ENCODE results near the gene RECK. TPM values are rescaled to one million over a fixed set of nuclear protein-coding genes. Genes with fewer than 3 reads are reported as not detected.

The RECK gene
- polyA plus RNA-seq, 1 donor, result 9.1 TPM

- peaks cover 3% of the 10 kb centered on the region for H3K4me1 ChIP-seq (ENCODE audit: control insufficient read depth, insufficient read depth, low read length)
- H3K9me3 ChIP-seq (ENCODE audit: control insufficient read depth, low read depth, low read length), result no peaks in the 10 kb centered on the region
- no peak overlapping the region for H3K27ac ChIP-seq (ENCODE audit: low read length)
- peaks cover 22% of the 10 kb centered on the region for H3K27me3 ChIP-seq (ENCODE audit: control insufficient read depth, insufficient read depth, low read length)
- WGBS (ENCODE audit: insufficient coverage, low lambda C conversion rate), result no CpG with 5 or more reads among the region's 1 CpG
- H3K36me3 ChIP-seq (ENCODE audit: control insufficient read depth, insufficient read depth, low read length), result no peaks in the 10 kb centered on the region
- no peak for DNase-seq
- no peak overlapping the region for H3K4me3 ChIP-seq (ENCODE audit: low read length)
These were observed 2.4 kb downstream of the RECK start for GRCh38 chr9:36039121-36039520.

DNA sequence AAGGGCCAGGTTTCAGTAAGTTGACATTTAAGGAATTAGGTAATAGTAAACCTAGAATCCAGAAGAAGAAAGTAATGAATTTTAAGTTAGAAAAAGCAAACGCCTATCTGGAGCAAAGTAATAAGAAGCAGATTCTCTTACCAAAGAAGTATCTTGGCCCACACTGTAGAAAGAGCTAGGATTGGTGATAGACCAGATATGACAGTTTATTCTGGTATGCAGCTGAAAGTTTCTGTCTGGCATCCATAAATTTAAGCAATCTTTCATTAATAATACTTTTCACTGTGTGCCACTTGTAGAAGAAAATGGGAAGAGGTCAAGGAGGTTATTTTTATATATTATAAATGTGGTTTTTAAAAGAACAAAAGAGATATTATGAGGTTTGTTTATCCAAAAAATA lies 3.0 kb downstream of the RECK start:
- no peaks in the 10 kb centered on the region for H3K36me3 ChIP-seq (ENCODE audit: control insufficient read depth, insufficient read depth, low read length)
- peaks cover 22% of the 10 kb centered on the region for H3K27me3 ChIP-seq (ENCODE audit: control insufficient read depth, insufficient read depth, low read length)
- no peaks in the 10 kb centered on the region for H3K9me3 ChIP-seq (ENCODE audit: control insufficient read depth, low read depth, low read length)
- no peak for DNase-seq
- peaks cover 3% of the 10 kb centered on the region for H3K4me1 ChIP-seq (ENCODE audit: control insufficient read depth, insufficient read depth, low read length)
- no peak overlapping the region for H3K4me3 ChIP-seq (ENCODE audit: low read length)
- H3K27ac ChIP-seq (ENCODE audit: low read length), result no peak overlapping the region
- WGBS (ENCODE audit: insufficient coverage, low lambda C conversion rate), result no CpG with 5 or more reads among the region's 1 CpG

DNA sequence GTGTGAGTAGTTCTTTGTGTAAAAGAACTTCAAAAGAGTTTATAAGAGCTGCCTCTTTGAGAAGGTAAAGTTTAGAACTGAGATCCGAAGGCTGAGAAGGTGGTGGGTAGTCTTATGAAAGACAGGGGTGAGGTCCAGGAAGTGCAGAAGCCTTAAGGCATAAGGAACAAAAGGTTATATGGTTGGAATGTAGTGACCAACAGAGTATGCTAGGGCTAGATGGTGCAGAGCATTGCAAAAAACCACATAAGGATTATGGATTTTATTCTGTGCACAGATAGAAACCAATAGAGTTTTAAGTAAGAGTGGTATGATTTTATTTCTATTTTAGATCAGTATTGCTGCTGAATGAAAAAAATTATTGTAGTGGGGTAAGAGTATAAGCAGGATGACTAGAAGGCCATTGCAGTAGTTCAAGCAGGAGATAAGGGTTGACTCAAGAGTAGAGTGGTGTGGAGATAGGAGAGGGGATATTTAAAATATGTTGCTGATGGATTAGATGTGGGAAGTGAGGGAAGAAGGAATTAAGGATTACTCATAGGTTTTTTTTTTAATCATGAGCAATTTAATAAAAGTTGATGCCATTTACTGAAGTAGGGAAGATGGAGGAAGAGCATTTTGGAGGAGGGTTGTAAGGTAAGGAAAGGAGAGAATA lies 3.7 kb downstream of the RECK start:
- no peak overlapping the region for H3K27ac ChIP-seq (ENCODE audit: low read length)
- no peaks in the 10 kb centered on the region for H3K36me3 ChIP-seq (ENCODE audit: control insufficient read depth, insufficient read depth, low read length)
- H3K27me3 ChIP-seq (ENCODE audit: control insufficient read depth, insufficient read depth, low read length), result peaks cover 22% of the 10 kb centered on the region
- peaks cover 3% of the 10 kb centered on the region for H3K4me1 ChIP-seq (ENCODE audit: control insufficient read depth, insufficient read depth, low read length)
- no peaks in the 10 kb centered on the region for H3K9me3 ChIP-seq (ENCODE audit: control insufficient read depth, low read depth, low read length)
- WGBS (ENCODE audit: insufficient coverage, low lambda C conversion rate), result 100% methylated on average over 1 of the region's 1 CpG
- DNase-seq, result no peak
- no peak overlapping the region for H3K4me3 ChIP-seq (ENCODE audit: low read length)

- H3K36me3 ChIP-seq (ENCODE audit: control insufficient read depth, insufficient read depth, low read length), result no peaks in the 10 kb centered on the region
- WGBS (ENCODE audit: insufficient coverage, low lambda C conversion rate), result 36% methylated on average over 1 of the region's 1 CpG
- no peak overlapping the region for H3K27ac ChIP-seq (ENCODE audit: low read length)
- H3K4me3 ChIP-seq (ENCODE audit: low read length), result no peak overlapping the region
- peaks cover under 1% of the 10 kb centered on the region for H3K4me1 ChIP-seq (ENCODE audit: control insufficient read depth, insufficient read depth, low read length)
- no peak for DNase-seq
- H3K27me3 ChIP-seq (ENCODE audit: control insufficient read depth, insufficient read depth, low read length), result peaks cover 15% of the 10 kb centered on the region
- H3K9me3 ChIP-seq (ENCODE audit: control insufficient read depth, low read depth, low read length), result no peaks in the 10 kb centered on the region
These were observed 4.8 kb downstream of the RECK start for GRCh38 chr9:36041506-36041905.

GRCh38 chr9:36045610-36046009 lies 8.9 kb downstream of the RECK start:
- no peaks in the 10 kb centered on the region for H3K36me3 ChIP-seq (ENCODE audit: control insufficient read depth, insufficient read depth, low read length)
- WGBS (ENCODE audit: insufficient coverage, low lambda C conversion rate), result 83% methylated on average over 2 of the region's 2 CpGs
- H3K4me3 ChIP-seq (ENCODE audit: low read length), result no peak overlapping the region
- H3K27me3 ChIP-seq (ENCODE audit: control insufficient read depth, insufficient read depth, low read length), result no peaks in the 10 kb centered on the region
- H3K4me1 ChIP-seq (ENCODE audit: control insufficient read depth, insufficient read depth, low read length), result no peaks in the 10 kb centered on the region
- no peak for DNase-seq
- no peaks in the 10 kb centered on the region for H3K9me3 ChIP-seq (ENCODE audit: control insufficient read depth, low read depth, low read length)
- H3K27ac ChIP-seq (ENCODE audit: low read length), result no peak overlapping the region

- Histone ChIP-seq H3K4me1 (ENCODE audit: control insufficient read depth, insufficient read depth, low read length) (no peaks in the 10 kb centered on the region), H3K4me3 (ENCODE audit: low read length) (no peak overlapping the region), H3K27me3 (ENCODE audit: control insufficient read depth, insufficient read depth, low read length) (no peaks in the 10 kb centered on the region), H3K36me3 (ENCODE audit: control insufficient read depth, insufficient read depth, low read length) (no peaks in the 10 kb centered on the region), H3K27ac (ENCODE audit: low read length) (no peak overlapping the region), H3K9me3 (ENCODE audit: control insufficient read depth, low read depth, low read length) (no peaks in the 10 kb centered on the region)
- DNase-seq, result no peak
- no CpG with 5 or more reads among the region's 2 CpGs for WGBS (ENCODE audit: insufficient coverage, low lambda C conversion rate)
These were observed 10.2 kb downstream of the RECK start for GRCh38 chr9:36046923-36047322.

DNA sequence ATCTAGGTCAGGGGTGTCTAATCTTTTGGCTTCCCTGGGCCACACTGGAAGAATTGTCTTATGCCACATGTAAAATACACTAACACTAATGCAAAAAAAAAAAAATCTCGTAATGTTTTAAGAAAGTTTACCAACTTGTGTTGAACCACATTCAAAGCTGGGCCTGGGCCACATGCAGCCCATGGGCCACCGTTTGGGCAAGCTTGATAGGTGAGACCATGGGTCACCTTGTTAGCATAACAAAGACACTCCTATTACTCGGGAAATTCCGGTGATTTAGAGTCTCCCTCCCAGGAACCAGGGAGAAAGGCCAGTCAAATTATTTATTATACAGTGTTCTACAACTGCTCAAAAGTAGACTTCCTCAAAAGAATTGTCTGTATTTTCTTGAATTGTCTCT lies 12.7 kb downstream of the RECK start:
- Histone ChIP-seq H3K4me3 (ENCODE audit: low read length) (no peak overlapping the region), H3K27ac (ENCODE audit: low read length) (no peak overlapping the region), H3K9me3 (ENCODE audit: control insufficient read depth, low read depth, low read length) (no peaks in the 10 kb centered on the region), H3K27me3 (ENCODE audit: control insufficient read depth, insufficient read depth, low read length) (no peaks in the 10 kb centered on the region), H3K4me1 (ENCODE audit: control insufficient read depth, insufficient read depth, low read length) (no peaks in the 10 kb centered on the region), H3K36me3 (ENCODE audit: control insufficient read depth, insufficient read depth, low read length) (no peaks in the 10 kb centered on the region)
- WGBS (ENCODE audit: insufficient coverage, low lambda C conversion rate), result no CpG with 5 or more reads among the region's 4 CpGs
- no peak for DNase-seq

- Histone ChIP-seq H3K27me3 (ENCODE audit: control insufficient read depth, insufficient read depth, low read length) (no peaks in the 10 kb centered on the region), H3K36me3 (ENCODE audit: control insufficient read depth, insufficient read depth, low read length) (no peaks in the 10 kb centered on the region), H3K27ac (ENCODE audit: low read length) (no peak overlapping the region), H3K4me1 (ENCODE audit: control insufficient read depth, insufficient read depth, low read length) (no peaks in the 10 kb centered on the region), H3K4me3 (ENCODE audit: low read length) (no peak overlapping the region), H3K9me3 (ENCODE audit: control insufficient read depth, low read depth, low read length) (no peaks in the 10 kb centered on the region)
- WGBS (ENCODE audit: insufficient coverage, low lambda C conversion rate), result 100% methylated on average over 2 of the region's 3 CpGs
- DNase-seq, result no peak
These were observed 13.8 kb downstream of the RECK start for GRCh38 chr9:36050476-36050875.

DNA sequence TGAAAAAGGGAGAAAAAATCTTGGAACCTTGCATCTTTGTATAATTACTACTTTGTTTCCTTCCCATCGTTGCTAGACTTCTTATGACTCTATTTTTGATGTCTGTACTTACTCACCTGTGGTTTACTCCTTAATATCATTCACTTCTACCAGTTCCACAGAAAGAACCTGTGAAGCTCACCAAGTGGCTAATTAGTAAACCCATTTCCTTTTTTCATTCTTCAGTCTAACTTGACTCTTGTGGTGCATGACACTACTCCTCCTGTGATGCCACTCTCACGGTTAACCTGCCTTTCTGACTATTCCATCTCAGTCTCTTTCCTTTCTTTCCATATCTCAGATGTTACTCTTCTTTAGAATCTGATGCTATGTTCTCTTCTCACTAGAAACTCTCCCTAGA lies 14.6 kb downstream of the RECK start:
- no peak for DNase-seq
- Histone ChIP-seq H3K27me3 (ENCODE audit: control insufficient read depth, insufficient read depth, low read length) (no peaks in the 10 kb centered on the region), H3K36me3 (ENCODE audit: control insufficient read depth, insufficient read depth, low read length) (no peaks in the 10 kb centered on the region), H3K4me1 (ENCODE audit: control insufficient read depth, insufficient read depth, low read length) (no peaks in the 10 kb centered on the region), H3K27ac (ENCODE audit: low read length) (no peak overlapping the region), H3K4me3 (ENCODE audit: low read length) (no peak overlapping the region), H3K9me3 (ENCODE audit: control insufficient read depth, low read depth, low read length) (no peaks in the 10 kb centered on the region)
- 100% methylated on average over 1 of the region's 2 CpGs for WGBS (ENCODE audit: insufficient coverage, low lambda C conversion rate)

DNA sequence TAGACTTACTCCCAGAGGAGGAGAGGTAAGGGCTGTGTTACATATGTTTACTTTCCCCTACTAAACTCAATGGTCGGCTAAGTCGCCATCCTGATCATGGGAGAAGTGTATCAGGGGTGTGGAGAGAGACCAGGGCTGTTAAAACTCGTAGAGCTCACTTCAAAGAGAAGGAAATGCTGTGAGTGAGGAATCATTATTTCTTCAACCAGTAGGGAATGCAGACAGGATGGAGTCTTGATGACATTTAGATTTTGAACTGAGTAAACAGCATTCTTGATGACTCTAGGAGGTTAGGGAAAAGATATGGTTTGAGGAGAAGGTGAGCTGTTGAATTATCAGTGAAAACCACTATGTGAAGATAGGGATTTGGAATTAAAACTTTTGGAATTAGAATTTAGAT lies 17.3 kb downstream of the RECK start:
- H3K36me3 ChIP-seq (ENCODE audit: control insufficient read depth, insufficient read depth, low read length), result no peaks in the 10 kb centered on the region
- no peak overlapping the region for H3K4me3 ChIP-seq (ENCODE audit: low read length)
- H3K4me1 ChIP-seq (ENCODE audit: control insufficient read depth, insufficient read depth, low read length), result no peaks in the 10 kb centered on the region
- WGBS (ENCODE audit: insufficient coverage, low lambda C conversion rate), result no CpG with 5 or more reads among the region's 3 CpGs
- no peak overlapping the region for H3K27ac ChIP-seq (ENCODE audit: low read length)
- no peaks in the 10 kb centered on the region for H3K9me3 ChIP-seq (ENCODE audit: control insufficient read depth, low read depth, low read length)
- no peaks in the 10 kb centered on the region for H3K27me3 ChIP-seq (ENCODE audit: control insufficient read depth, insufficient read depth, low read length)
- no peak for DNase-seq

DNA sequence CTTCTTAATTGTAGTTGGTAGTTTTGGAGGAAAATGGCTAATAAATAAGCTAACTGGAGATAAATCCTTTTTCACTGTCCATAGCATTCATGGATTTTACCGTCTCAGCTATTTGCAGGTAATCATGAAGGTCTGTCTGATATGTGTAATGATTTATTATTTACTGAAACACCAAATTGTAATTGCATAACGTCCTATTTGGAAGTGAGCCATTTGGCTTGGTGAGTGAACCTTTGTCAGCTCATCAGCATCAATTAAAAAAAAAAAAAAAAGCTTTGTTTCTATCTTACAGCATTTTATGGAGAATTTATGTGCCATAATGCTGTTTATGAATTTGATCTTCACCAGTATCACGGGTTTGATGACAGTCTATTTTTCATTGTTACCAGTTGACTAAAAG lies 20.2 kb downstream of the RECK start:
- no peak overlapping the region for H3K27ac ChIP-seq (ENCODE audit: low read length)
- H3K9me3 ChIP-seq (ENCODE audit: control insufficient read depth, low read depth, low read length), result no peaks in the 10 kb centered on the region
- WGBS (ENCODE audit: insufficient coverage, low lambda C conversion rate), result no CpG with 5 or more reads among the region's 3 CpGs
- DNase-seq, result no peak
- no peak overlapping the region for H3K4me3 ChIP-seq (ENCODE audit: low read length)
- no peaks in the 10 kb centered on the region for H3K4me1 ChIP-seq (ENCODE audit: control insufficient read depth, insufficient read depth, low read length)
- H3K27me3 ChIP-seq (ENCODE audit: control insufficient read depth, insufficient read depth, low read length), result no peaks in the 10 kb centered on the region
- H3K36me3 ChIP-seq (ENCODE audit: control insufficient read depth, insufficient read depth, low read length), result no peaks in the 10 kb centered on the region

Measured in large intestine (tissue), 3 donors.